GM10266 (cell line): Measurements from ENCODE around the gene KCNMA1.

Experiments
- DNase-seq: peaks from one replicate; pipeline ENCODE4 v3.0.0; 2012; ENCODE audit errors: extremely low spot score
- TF ChIP-seq, protein P1 (sequence below): IDR thresholded peaks from 2 replicates; pipeline ENCODE4 v1.5.1; 2012; ENCODE audit warnings: mild to moderate bottlenecking, low read depth; ENCODE audit not compliant: control insufficient read depth, insufficient read depth; ENCODE audit errors: missing control alignments

KCNMA1 gene

DNA sequence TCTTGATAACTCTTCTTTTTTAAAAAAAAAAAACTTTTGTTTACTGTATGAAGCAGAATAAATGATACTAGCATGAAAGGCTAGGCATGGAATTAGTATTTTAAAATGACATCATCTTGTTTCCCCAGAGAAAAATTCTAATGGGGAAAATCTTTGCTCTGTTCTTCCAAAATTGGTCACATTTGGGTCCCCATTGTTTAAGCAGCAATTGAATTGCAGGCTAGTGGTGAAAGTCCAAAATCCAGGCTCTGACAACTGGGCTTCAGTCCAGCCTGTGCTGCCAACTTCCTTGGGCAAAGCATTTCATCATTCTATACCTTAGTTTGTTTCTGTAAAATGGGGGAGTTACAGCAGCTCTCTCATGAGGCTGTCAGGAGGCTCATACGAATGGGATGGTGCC, 726.4 kb downstream of the KCNMA1 start:
- TF ChIP-seq, protein P1, sequence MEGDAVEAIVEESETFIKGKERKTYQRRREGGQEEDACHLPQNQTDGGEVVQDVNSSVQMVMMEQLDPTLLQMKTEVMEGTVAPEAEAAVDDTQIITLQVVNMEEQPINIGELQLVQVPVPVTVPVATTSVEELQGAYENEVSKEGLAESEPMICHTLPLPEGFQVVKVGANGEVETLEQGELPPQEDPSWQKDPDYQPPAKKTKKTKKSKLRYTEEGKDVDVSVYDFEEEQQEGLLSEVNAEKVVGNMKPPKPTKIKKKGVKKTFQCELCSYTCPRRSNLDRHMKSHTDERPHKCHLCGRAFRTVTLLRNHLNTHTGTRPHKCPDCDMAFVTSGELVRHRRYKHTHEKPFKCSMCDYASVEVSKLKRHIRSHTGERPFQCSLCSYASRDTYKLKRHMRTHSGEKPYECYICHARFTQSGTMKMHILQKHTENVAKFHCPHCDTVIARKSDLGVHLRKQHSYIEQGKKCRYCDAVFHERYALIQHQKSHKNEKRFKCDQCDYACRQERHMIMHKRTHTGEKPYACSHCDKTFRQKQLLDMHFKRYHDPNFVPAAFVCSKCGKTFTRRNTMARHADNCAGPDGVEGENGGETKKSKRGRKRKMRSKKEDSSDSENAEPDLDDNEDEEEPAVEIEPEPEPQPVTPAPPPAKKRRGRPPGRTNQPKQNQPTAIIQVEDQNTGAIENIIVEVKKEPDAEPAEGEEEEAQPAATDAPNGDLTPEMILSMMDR = no peak
- DNase-seq = no peak

DNA sequence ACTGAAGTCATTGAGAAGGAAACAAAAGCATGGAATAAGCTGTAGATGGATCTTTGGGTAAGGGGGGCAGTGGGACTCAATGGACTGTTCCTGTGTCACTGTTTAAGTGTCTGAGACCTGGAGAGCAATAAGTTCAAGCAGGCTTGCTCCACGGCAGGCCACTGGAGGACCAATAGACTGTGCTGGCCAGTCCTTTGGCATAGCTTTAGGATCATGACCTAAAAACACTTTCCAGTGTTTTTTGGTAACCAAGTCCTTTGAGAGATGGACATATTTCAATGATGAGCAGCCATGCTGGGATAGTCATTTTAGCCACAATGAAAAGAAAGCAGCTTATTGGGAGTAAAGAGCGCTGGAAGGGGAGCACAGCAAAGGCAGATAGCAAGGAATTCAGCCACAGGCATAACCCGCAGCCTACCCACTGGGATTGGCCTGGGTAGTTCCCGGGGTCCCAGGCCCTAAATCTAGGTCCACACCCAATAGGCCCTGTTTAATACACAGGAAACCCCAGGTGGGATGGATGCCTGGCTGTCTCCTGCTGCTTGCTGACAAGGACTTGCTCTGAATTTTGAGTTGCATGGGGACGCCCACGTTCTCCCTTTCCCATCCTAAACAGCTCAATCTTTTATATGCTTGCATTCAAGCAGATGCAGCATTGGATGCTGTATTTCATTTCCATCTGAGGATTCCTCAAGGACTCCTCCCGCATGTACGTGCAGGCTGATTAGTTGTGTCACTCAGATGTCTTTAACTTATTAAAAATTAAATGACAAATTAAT, 727.2 kb downstream of the KCNMA1 start:
- no peak for DNase-seq
- TF ChIP-seq, protein P1 = no peak

DNA sequence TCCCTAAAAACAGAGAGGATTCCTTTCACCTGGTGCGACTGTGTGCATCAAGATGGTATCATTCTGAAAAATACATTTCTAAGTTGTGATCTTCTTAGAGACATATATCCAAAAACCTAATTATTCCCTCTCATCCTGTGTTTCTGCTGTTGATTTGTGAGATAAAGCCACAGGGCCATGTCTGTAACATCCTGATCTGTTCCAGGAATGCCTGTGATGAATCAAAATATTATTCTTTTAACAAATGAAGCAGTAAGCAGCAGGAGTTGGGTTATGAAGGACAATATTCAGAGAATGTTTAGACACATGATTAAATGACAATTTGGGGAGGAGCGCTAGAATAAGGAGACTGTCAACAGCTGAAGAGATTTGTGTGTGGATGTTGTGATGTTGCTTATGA, 731.4 kb downstream of the KCNMA1 start:
- DNase-seq = no peak
- TF ChIP-seq, protein P1 = no peak

DNA sequence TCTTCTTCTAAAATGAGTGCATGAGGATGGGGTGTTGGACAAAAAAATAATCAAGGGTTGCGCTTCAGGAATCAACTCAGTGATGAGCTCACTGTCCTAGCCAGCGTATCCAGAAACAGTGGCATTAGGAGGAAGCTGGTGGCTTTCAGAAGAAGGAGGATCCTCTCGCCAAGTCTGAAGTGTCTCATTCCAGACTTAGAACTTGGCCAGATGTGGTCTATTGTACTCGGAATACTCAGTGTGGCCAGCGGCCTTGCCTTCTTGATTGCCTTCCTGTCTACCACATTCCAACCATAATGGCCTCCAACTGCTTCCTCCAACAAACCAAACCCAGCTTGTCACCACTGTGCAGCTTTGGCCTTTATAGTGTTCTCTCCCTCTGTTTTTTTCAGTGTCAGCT, 732.4 kb downstream of the KCNMA1 start:
- TF ChIP-seq, protein P1 = no peak
- DNase-seq = no peak

DNA sequence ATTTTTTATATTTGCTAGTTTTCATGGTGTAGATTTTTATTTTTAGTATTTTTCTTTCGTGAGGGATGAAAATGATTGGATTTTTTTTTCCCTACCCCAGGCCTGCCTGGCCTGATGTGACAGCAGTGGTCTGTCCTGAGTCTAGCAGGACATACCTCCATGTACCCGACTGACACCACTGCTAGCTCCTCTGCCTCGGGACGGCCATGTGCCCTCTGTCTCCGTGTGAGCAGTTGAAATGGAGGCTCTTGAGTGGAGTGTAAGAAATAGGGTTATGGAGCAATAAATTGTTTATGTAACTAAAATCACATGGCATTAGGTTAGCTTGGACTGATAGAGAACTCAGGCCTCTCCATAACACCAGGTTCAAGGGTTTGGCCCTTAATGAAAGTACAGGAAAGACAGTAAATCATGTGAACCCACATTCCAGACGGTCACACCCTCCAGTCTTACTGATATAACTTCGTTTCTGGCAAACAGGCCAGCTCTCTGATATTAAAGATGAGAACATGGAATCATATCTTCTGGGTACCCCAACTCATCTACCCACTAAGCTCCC, 734.1 kb downstream of the KCNMA1 start:
- no peak for DNase-seq
- TF ChIP-seq, protein P1 = no peak

DNA sequence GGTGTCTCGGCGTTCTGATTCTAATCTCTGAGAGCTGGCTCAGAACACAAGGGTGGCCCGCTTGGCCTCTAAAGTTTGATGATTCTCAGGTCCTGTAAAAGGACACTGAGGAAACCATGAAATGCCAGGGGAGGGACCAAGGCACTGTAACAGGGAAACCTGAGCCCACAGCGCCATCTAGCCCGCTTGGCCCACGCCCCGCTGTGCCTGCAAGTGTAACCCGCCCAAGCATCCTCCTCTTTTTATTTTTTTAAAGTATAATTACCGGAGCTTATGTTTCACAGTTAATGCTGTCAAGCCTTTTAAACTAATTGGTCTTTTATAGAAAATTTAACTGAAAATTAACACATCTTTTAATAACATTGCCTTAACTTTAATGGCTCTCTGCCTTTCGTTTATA, 734.7 kb downstream of the KCNMA1 start:
- no peak for DNase-seq

More for the DNA sequence above, 734.7 kb downstream of the KCNMA1 start:
- TF ChIP-seq, protein P1 = peak; percentile 37
